HPDE6-E6E7 (cell line): ENCODE results near the gene SLC16A3.

Source experiments
- DNase-seq: peaks from one replicate; pipeline ENCODE4 v3.0.0; 2011; ENCODE audit warnings: missing footprints; ENCODE audit errors: extremely low spot score

Gene SLC16A3

DNA sequence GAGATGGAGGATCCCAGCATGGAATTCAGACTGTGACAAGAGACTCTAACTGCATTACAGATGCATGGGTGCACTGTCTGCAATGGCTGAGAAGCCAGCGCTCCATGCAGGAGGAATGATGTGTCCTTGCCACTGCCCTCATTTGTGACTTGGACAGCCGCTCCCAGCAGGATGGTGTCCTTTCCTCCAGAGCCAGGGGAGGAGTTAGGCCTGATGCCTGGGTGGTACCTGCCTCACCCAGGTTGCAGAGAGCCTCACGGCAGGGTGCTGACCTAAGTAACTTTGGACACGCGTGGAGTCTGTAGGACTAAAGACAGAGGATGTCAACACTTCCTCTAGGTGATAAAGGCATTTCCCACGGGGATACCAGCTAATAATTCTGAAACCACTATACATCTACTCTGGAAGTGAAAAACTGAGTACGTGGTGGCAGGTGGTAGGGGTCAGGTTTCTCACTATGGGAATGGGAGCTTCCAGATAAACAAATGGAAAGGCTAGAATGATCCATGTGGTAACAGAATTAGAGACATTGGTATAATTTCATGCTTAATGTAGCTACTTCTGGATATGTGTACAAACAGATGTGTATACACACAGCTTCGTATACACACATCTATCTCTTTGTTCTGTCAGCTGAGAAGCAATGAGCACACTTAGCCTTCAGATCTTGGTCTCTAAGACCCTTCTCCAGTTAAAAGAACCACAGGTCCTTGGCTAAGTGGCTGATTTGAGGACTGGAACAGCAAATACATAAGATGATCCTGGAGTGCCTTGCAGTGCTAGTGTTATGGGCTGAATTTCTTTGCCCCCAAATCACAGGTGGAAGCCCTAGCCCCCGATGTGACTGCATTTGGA, 58.4 kb downstream of the SLC16A3 start:
- no peak for DNase-seq

- peak; percentile 71 for DNase-seq
Measured at GRCh38 chr17:82287868-82288801, 59.3 kb downstream of the SLC16A3 start.
